ENCODE data around the gene RPL26. TPM values are rescaled to one million over a fixed set of nuclear protein-coding genes. Genes with fewer than 3 reads are reported as not detected.

RPL26 gene
- total RNA-seq, 1 donor: 6,665 TPM

DNA sequence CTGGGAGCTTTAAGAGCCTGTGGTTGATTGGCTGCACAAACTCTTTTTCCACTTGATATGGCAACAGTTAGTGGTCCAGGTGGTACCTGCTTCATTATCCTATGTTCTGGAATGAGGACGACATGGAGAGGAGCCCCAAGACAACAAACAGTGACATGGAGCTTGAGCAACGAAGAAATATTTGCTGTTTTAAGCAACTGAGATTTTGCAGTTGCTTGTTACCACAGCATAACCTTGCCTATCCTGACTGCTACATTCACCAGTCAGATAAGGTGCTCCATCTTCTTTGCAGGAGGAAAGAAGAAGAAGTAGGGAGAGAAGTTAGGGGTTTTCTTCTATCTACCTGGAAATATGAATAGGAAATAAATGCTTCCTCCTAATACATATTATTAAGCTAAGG, 50.9 kb downstream of the RPL26 start:
- DNase-seq (ENCODE audit: low read depth): no peak
- no peak overlapping the region for H3K4me3 ChIP-seq (ENCODE audit: low read depth, low read length)
- TF ChIP-seq, protein P1, sequence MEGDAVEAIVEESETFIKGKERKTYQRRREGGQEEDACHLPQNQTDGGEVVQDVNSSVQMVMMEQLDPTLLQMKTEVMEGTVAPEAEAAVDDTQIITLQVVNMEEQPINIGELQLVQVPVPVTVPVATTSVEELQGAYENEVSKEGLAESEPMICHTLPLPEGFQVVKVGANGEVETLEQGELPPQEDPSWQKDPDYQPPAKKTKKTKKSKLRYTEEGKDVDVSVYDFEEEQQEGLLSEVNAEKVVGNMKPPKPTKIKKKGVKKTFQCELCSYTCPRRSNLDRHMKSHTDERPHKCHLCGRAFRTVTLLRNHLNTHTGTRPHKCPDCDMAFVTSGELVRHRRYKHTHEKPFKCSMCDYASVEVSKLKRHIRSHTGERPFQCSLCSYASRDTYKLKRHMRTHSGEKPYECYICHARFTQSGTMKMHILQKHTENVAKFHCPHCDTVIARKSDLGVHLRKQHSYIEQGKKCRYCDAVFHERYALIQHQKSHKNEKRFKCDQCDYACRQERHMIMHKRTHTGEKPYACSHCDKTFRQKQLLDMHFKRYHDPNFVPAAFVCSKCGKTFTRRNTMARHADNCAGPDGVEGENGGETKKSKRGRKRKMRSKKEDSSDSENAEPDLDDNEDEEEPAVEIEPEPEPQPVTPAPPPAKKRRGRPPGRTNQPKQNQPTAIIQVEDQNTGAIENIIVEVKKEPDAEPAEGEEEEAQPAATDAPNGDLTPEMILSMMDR (IDR thresholded peaks at IDR 0.05; ENCODE audit: insufficient read depth, low read length): no peak

Small RNA genes within 50 kb of the gene (small RNA-seq; reads per million reads assigned to genes)
- gene RF00265: not detected

Other genes with a start within 250 kb of the RPL26 start
- gene PER1, start 230.8 kb downstream of the RPL26 start, total RNA-seq (ENCODE audit: low replicate concordance): 1.6 and 12.7 TPM in 2 replicates
- 5.2 and 6.0 TPM in 2 replicates for gene VAMP2, start 220.2 kb downstream of the RPL26 start, total RNA-seq (ENCODE audit: low replicate concordance)
- 17.3 and 32.7 TPM in 2 replicates for gene TMEM107, start 206.8 kb downstream of the RPL26 start, total RNA-seq (ENCODE audit: low replicate concordance)
- gene BORCS6, start 193.0 kb downstream of the RPL26 start, total RNA-seq (ENCODE audit: low replicate concordance): 3.8 and 7.7 TPM in 2 replicates
- 5.7 and 31.8 TPM in 2 replicates for gene AURKB, start 172.6 kb downstream of the RPL26 start, total RNA-seq (ENCODE audit: low replicate concordance)
- 4.2 and 12.8 TPM in 2 replicates for gene CTC1, start 135.1 kb downstream of the RPL26 start, total RNA-seq (ENCODE audit: low replicate concordance)
- gene PFAS, start 133.9 kb downstream of the RPL26 start, total RNA-seq (ENCODE audit: low replicate concordance): 22.1 and 37.0 TPM in 2 replicates
- 11.0 and 11.4 TPM in 2 replicates for gene RANGRF, start 94.5 kb downstream of the RPL26 start, total RNA-seq (ENCODE audit: low replicate concordance)
- 1.5 and 1.8 TPM in 2 replicates for gene SLC25A35, start 87.8 kb downstream of the RPL26 start, total RNA-seq (ENCODE audit: low replicate concordance)
- 0.09 and 0.33 TPM in 2 replicates for gene ARHGEF15, start 73.0 kb downstream of the RPL26 start, total RNA-seq (ENCODE audit: low replicate concordance)
- gene ODF4, start 43.4 kb downstream of the RPL26 start, total RNA-seq (ENCODE audit: low replicate concordance): not detected in 2 replicates
- not detected in 2 replicates for gene RNF222, start 14.6 kb upstream of the RPL26 start, total RNA-seq (ENCODE audit: low replicate concordance)
- 42.6 and 68.8 TPM in 2 replicates for gene NDEL1, start 52.7 kb upstream of the RPL26 start, total RNA-seq (ENCODE audit: low replicate concordance)
- 85.7 and 404 TPM in 2 replicates for gene MYH10, start 247.5 kb upstream of the RPL26 start, total RNA-seq (ENCODE audit: low replicate concordance)

All from fibroblast of the aortic adventitia (primary cell).